ENCODE results near the gene SNAP29.

SNAP29 gene

GRCh38 chr22:20814221-20814808, 44.5 kb upstream of the SNAP29 start:
- DNase-seq (ENCODE audit: low read depth in 1 of 2, low spot score in 1 of 2) = no peak
- no peak overlapping the region for H3K4me3 ChIP-seq (replicated peaks; ENCODE audit: insufficient read depth, low read length)
- H3K27ac ChIP-seq (replicated peaks) = no peak overlapping the region
- no peak for TF ChIP-seq REST (IDR thresholded peaks at IDR 0.05; ENCODE audit: insufficient replicate concordance, low read depth)
- TF ChIP-seq SPI1 (IDR thresholded peaks at IDR 0.05; ENCODE audit: borderline replicate concordance, low read depth) = no peak
- no peak for TF ChIP-seq GABPA (IDR thresholded peaks at IDR 0.05; ENCODE audit: low read depth)
- TF ChIP-seq, protein P1, sequence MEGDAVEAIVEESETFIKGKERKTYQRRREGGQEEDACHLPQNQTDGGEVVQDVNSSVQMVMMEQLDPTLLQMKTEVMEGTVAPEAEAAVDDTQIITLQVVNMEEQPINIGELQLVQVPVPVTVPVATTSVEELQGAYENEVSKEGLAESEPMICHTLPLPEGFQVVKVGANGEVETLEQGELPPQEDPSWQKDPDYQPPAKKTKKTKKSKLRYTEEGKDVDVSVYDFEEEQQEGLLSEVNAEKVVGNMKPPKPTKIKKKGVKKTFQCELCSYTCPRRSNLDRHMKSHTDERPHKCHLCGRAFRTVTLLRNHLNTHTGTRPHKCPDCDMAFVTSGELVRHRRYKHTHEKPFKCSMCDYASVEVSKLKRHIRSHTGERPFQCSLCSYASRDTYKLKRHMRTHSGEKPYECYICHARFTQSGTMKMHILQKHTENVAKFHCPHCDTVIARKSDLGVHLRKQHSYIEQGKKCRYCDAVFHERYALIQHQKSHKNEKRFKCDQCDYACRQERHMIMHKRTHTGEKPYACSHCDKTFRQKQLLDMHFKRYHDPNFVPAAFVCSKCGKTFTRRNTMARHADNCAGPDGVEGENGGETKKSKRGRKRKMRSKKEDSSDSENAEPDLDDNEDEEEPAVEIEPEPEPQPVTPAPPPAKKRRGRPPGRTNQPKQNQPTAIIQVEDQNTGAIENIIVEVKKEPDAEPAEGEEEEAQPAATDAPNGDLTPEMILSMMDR (IDR thresholded peaks at IDR 0.05; ENCODE audit: insufficient read depth, low read length) = no peak
- no peak for TF ChIP-seq POLR2AphosphoS5 (IDR thresholded peaks at IDR 0.05; ENCODE audit: low read depth)
- H3K27me3 ChIP-seq (ENCODE audit: insufficient read depth, poor library complexity, severe bottlenecking) = no peaks in the 10 kb centered on the region

- no peak for DNase-seq (ENCODE audit: low read depth in 1 of 2, low spot score in 1 of 2)
- Histone ChIP-seq H3K27ac (replicated peaks) (no peak overlapping the region), H3K27me3 (ENCODE audit: insufficient read depth, poor library complexity, severe bottlenecking) (no peaks in the 10 kb centered on the region), H3K4me3 (replicated peaks; ENCODE audit: insufficient read depth, low read length) (no peak overlapping the region)
- TF ChIP-seq, protein P1 (IDR thresholded peaks at IDR 0.05; ENCODE audit: insufficient read depth, low read length) = no peak
- no peak for TF ChIP-seq SPI1 (IDR thresholded peaks at IDR 0.05; ENCODE audit: borderline replicate concordance, low read depth)
- no peak for TF ChIP-seq GABPA (IDR thresholded peaks at IDR 0.05; ENCODE audit: low read depth)
- TF ChIP-seq REST (IDR thresholded peaks at IDR 0.05; ENCODE audit: insufficient replicate concordance, low read depth) = no peak
- TF ChIP-seq POLR2AphosphoS5 (IDR thresholded peaks at IDR 0.05; ENCODE audit: low read depth) = no peak
These were observed 43.2 kb upstream of the SNAP29 start for GRCh38 chr22:20815477-20816050.

- no peaks in the 10 kb centered on the region for H3K27me3 ChIP-seq (ENCODE audit: insufficient read depth, poor library complexity, severe bottlenecking)
- H3K4me3 ChIP-seq (replicated peaks; ENCODE audit: insufficient read depth, low read length) = no peak overlapping the region
- DNase-seq (ENCODE audit: low read depth in 1 of 2, low spot score in 1 of 2) = no peak
- TF ChIP-seq, protein P1 (IDR thresholded peaks at IDR 0.05; ENCODE audit: insufficient read depth, low read length) = no peak
- no peak for TF ChIP-seq SPI1 (IDR thresholded peaks at IDR 0.05; ENCODE audit: borderline replicate concordance, low read depth)
- TF ChIP-seq GABPA (IDR thresholded peaks at IDR 0.05; ENCODE audit: low read depth) = no peak
- no peak for TF ChIP-seq POLR2AphosphoS5 (IDR thresholded peaks at IDR 0.05; ENCODE audit: low read depth)
- no peak for TF ChIP-seq REST (IDR thresholded peaks at IDR 0.05; ENCODE audit: insufficient replicate concordance, low read depth)
- no peak overlapping the region for H3K27ac ChIP-seq (replicated peaks)
These were observed 42.2 kb upstream of the SNAP29 start for GRCh38 chr22:20816559-20816958.

All from HL-60 (cell line).